H1 (cell line): Measurements from ENCODE around the gene OGFRL1. TPM values are rescaled to one million over a fixed set of nuclear protein-coding genes. Genes with fewer than 3 reads are reported as not detected.

ENCODE experiments used
- CTCF ChIA-PET: fragments of 300-600 bp; sonication (Branson Sonifier 250); formaldehyde crosslinking; loops from one replicate; lab custom pipeline; 2021; ENCODE audit not compliant: partially characterized antibody; lab: Charles Lee
- POLR2A ChIA-PET: fragments of 300-600 bp; sonication (Branson Sonifier 250); formaldehyde crosslinking; loops from one replicate; lab custom pipeline; 2021; ENCODE audit warnings: inconsistent platforms; ENCODE audit not compliant: partially characterized antibody; lab: Charles Lee
- DNase-seq, 2 experiments: peaks; one replicate each; pipeline versions ENCODE4 v3.0.0 to v3.0.0-alpha.2; 2010 to 2022; ENCODE audit warnings: low spot score in 2 of 2, low read depth in 1 of 2, mixed read lengths in 1 of 2
- FAIRE-seq: peaks from 2 replicates; lab custom pipeline; 2011; peaks lifted over from hg19 to GRCh38; lab: Jason Lieb, UNC
- H2AFZ ChIP-seq: 2 replicates; pipeline ENCODE4 v1.8.1; 2012; ENCODE audit warnings: low read length, inconsistent platforms
- H2AK5ac ChIP-seq: 2 replicates; pipeline ENCODE4 v1.6.1; 2013; ENCODE audit warnings: low read depth, low read length
- H2BK120ac ChIP-seq: replicated peaks from 2 replicates; pipeline ENCODE3; 2013; ENCODE audit warnings: low read depth, low read length, inconsistent platforms
- H2BK12ac ChIP-seq: 2 replicates; pipeline ENCODE4 v1.6.1; 2013; ENCODE audit warnings: low read depth, low read length
- H2BK15ac ChIP-seq: 2 replicates; pipeline ENCODE4 v1.6.1; 2013; ENCODE audit warnings: low read length
- H2BK20ac ChIP-seq: 2 replicates; pipeline ENCODE4 v1.6.1; 2013; ENCODE audit warnings: low read length
- H2BK5ac ChIP-seq: 2 replicates; pipeline ENCODE4 v1.6.1; 2013; ENCODE audit warnings: low read depth, low read length
- H3K14ac ChIP-seq: 2 replicates; pipeline ENCODE4 v1.6.1; 2013; ENCODE audit warnings: inconsistent platforms; ENCODE audit not compliant: insufficient read length
- H3K18ac ChIP-seq: 2 replicates; pipeline ENCODE4 v1.6.1; 2013; ENCODE audit warnings: low read length; ENCODE audit errors: extremely low read depth
- H3K23ac ChIP-seq: 2 replicates; pipeline ENCODE4 v1.6.1; 2013; ENCODE audit warnings: inconsistent platforms; ENCODE audit not compliant: insufficient read length
- H3K23me2 ChIP-seq: 2 replicates; pipeline ENCODE4 v1.6.1; 2013; ENCODE audit warnings: low read depth, low read length
- H3K27ac ChIP-seq: 2 replicates; pipeline ENCODE4 v1.6.1; 2011; ENCODE audit warnings: low read depth, low read length, inconsistent platforms
- H3K27me3 ChIP-seq, 4 experiments: replicated peaks in 1 of 4; 1 replicate in 1 of 4; 2 replicates in 3 of 4; pipeline versions ENCODE4 v1.6.1 to v1.8.1; 2011 to 2013; ENCODE audit warnings: low read length in 3 of 4, mild to moderate bottlenecking in 3 of 4, inconsistent platforms in 2 of 4, mixed read lengths in 2 of 4, moderate library complexity in 1 of 4; ENCODE audit not compliant: control insufficient read depth in 3 of 4, insufficient read depth in 3 of 4; ENCODE audit errors: extremely low read depth in 1 of 4
- H3K36me3 ChIP-seq, 4 experiments: 2 replicates each; pipeline versions ENCODE4 v1.6.1 to v1.8.1; 2011 to 2013; ENCODE audit warnings: mild to moderate bottlenecking in 4 of 4, low read length in 3 of 4, moderate library complexity in 2 of 4, control low read depth in 1 of 4, inconsistent platforms in 1 of 4; ENCODE audit not compliant: insufficient read depth in 4 of 4, control insufficient read depth in 2 of 4
- H3K4ac ChIP-seq: replicated peaks from 2 replicates; pipeline ENCODE3; 2013; ENCODE audit warnings: low read length, low read depth, mixed read lengths, inconsistent platforms; ENCODE audit not compliant: insufficient read length
- H3K4me1 ChIP-seq, 4 experiments: replicated peaks in 1 of 4; 1 replicate in 1 of 4; 2 replicates in 3 of 4; pipeline versions ENCODE4 v1.6.1 to v1.8.1; 2011 to 2013; ENCODE audit warnings: low read length in 3 of 4, inconsistent platforms in 2 of 4, mixed read lengths in 1 of 4; ENCODE audit not compliant: insufficient read depth in 4 of 4, control insufficient read depth in 3 of 4
- H3K4me2 ChIP-seq, 2 experiments: 2 replicates each; pipeline versions ENCODE4 v1.6.1 to v1.8.1; 2011 to 2013; ENCODE audit warnings: low read depth in 2 of 2, low read length in 2 of 2, control low read depth in 1 of 2, inconsistent platforms in 1 of 2, mild to moderate bottlenecking in 1 of 2; ENCODE audit not compliant: insufficient read depth in 1 of 2
- H3K4me3 ChIP-seq, 4 experiments: fragments of 200-600, 300-600 bp in 1 of 4; sonication (generic), shearing (Covaris generic), sonication (Bioruptor Twin) in 1 of 4; 2 replicates each; pipeline versions ENCODE4 v1.5.1 to v1.8.1; 2011 to 2016; ENCODE audit warnings: low read length in 4 of 4, low read depth in 3 of 4, control low read depth in 2 of 4, inconsistent platforms in 2 of 4, mild to moderate bottlenecking in 2 of 4, mixed read lengths in 1 of 4, moderate library complexity in 1 of 4; ENCODE audit not compliant: insufficient read depth in 2 of 4; ENCODE audit errors: extremely low read depth in 1 of 4
- H3K56ac ChIP-seq: replicated peaks from 2 replicates; pipeline ENCODE3; 2013; ENCODE audit warnings: low read depth, mild to moderate bottlenecking, mixed read lengths, low read length, inconsistent platforms; ENCODE audit not compliant: insufficient read length
- H3K79me1 ChIP-seq: 2 replicates; pipeline ENCODE4 v1.6.1; 2013; ENCODE audit warnings: low read depth, low read length, control low read depth
- H3K79me2 ChIP-seq, 2 experiments: 2 replicates each; pipeline versions ENCODE4 v1.6.1 to v1.8.1; 2012 to 2013; ENCODE audit warnings: low read length in 2 of 2, mild to moderate bottlenecking in 2 of 2, inconsistent platforms in 1 of 2; ENCODE audit not compliant: insufficient read depth in 2 of 2, control insufficient read depth in 1 of 2
- H3K9ac ChIP-seq, 4 experiments: replicated peaks in 1 of 4; 1 replicate in 1 of 4; 2 replicates in 3 of 4; pipeline versions ENCODE4 v1.6.1 to v1.8.1; 2011 to 2013; ENCODE audit warnings: low read depth in 3 of 4, low read length in 3 of 4, control low read depth in 2 of 4, mild to moderate bottlenecking in 2 of 4, moderate library complexity in 2 of 4, inconsistent platforms in 1 of 4; ENCODE audit errors: extremely low read depth in 1 of 4
- H3K9me3 ChIP-seq, 2 experiments: 2 replicates each; pipeline versions ENCODE4 v1.6.1 to v1.8.1; 2012 to 2013; ENCODE audit warnings: mild to moderate bottlenecking in 2 of 2, moderate library complexity in 2 of 2, control low read depth in 1 of 2, inconsistent platforms in 1 of 2, low read depth in 1 of 2, low read length in 1 of 2, mixed read lengths in 1 of 2; ENCODE audit not compliant: insufficient read depth in 2 of 2
- H4K20me1 ChIP-seq, 2 experiments: replicated peaks in 1 of 2; 2 replicates each; pipeline versions ENCODE3 to v1.8.1; 2011 to 2013; ENCODE audit warnings: inconsistent platforms in 2 of 2, low read length in 2 of 2, mild to moderate bottlenecking in 1 of 2; ENCODE audit not compliant: insufficient read depth in 2 of 2, control insufficient read depth in 1 of 2
- H4K5ac ChIP-seq: 2 replicates; pipeline ENCODE4 v1.6.1; 2013; ENCODE audit warnings: low read length, low read depth, mixed read lengths, inconsistent platforms; ENCODE audit not compliant: insufficient read length
- H4K8ac ChIP-seq: 2 replicates; pipeline ENCODE4 v1.8.0; 2013; ENCODE audit warnings: mild to moderate bottlenecking, moderate library complexity, low read length, inconsistent platforms; ENCODE audit not compliant: insufficient read depth; ENCODE audit errors: extremely low read depth
- H4K91ac ChIP-seq: replicated peaks from 2 replicates; pipeline ENCODE3; 2013; ENCODE audit warnings: low read length, mixed read lengths, inconsistent platforms; ENCODE audit not compliant: insufficient read length
- CHD2 ChIP-seq: IDR thresholded peaks from 2 replicates; pipeline ENCODE4 v1.6.1; 2012; ENCODE audit warnings: low read length, improper control_type of control experiment
- CREB1 ChIP-seq: IDR thresholded peaks from 2 replicates; pipeline ENCODE4 v1.6.1; 2012; ENCODE audit warnings: inconsistent platforms
- HDAC6 ChIP-seq: IDR thresholded peaks from one replicate; pipeline ENCODE4 v1.7.1; 2012; ENCODE audit warnings: low read depth, mild to moderate bottlenecking, inconsistent platforms, low read length, moderate library complexity
- KDM1A ChIP-seq: fragments of 200-600, 300-600 bp; sonication (generic); IDR thresholded peaks from 2 replicates; pipeline ENCODE4 v1.7.1; 2016; ENCODE audit warnings: mild to moderate bottlenecking, low read length, borderline replicate concordance
- KDM5A ChIP-seq: fragments of 200-600 bp; IDR thresholded peaks from 2 replicates; pipeline ENCODE4 v1.7.1; 2012; ENCODE audit warnings: mild to moderate bottlenecking, low read length, inconsistent platforms, mixed read lengths
- MAFK ChIP-seq: IDR thresholded peaks from 2 replicates; pipeline ENCODE4 v1.6.1; 2012; ENCODE audit warnings: low read depth, mild to moderate bottlenecking, improper control_type of control experiment, low read length
- NANOG ChIP-seq: IDR thresholded peaks from 2 replicates; pipeline ENCODE4 v1.6.1; 2011; ENCODE audit warnings: low read length, low read depth, mild to moderate bottlenecking, inconsistent platforms; ENCODE audit not compliant: insufficient read depth, poor library complexity, severe bottlenecking
- POU5F1 ChIP-seq: IDR thresholded peaks from 2 replicates; pipeline ENCODE4 v1.6.1; 2011; ENCODE audit warnings: low read depth, mild to moderate bottlenecking, low read length, moderate library complexity
- RAD21 ChIP-seq, 2 experiments: IDR thresholded peaks in 1 of 2; conservative IDR thresholded peaks in 1 of 2; 2 replicates each; pipeline ENCODE4 v1.6.1; 2011; ENCODE audit warnings: low read depth in 2 of 2, low read length in 2 of 2, improper control_type of control experiment in 1 of 2, inconsistent platforms in 1 of 2, mild to moderate bottlenecking in 1 of 2, moderate library complexity in 1 of 2
- RNF2 ChIP-seq: fragments of 200-900, 300-1000 bp; sonication (generic); IDR thresholded peaks from 2 replicates; pipeline ENCODE4 v1.7.1; 2016; ENCODE audit warnings: borderline replicate concordance, low read depth, mild to moderate bottlenecking, antibody characterized with exemption, low read length; ENCODE audit not compliant: poor library complexity, severe bottlenecking; ENCODE audit errors: missing control alignments
- SIN3A ChIP-seq, 2 experiments: IDR thresholded peaks in 1 of 2; conservative IDR thresholded peaks in 1 of 2; 2 replicates each; pipeline ENCODE4 v1.6.1; 2011 to 2012; ENCODE audit warnings: low read length in 2 of 2, improper control_type of control experiment in 1 of 2, low read depth in 1 of 2, mild to moderate bottlenecking in 1 of 2
- SP2 ChIP-seq: IDR thresholded peaks from 2 replicates; pipeline ENCODE4 v1.6.1; 2012; ENCODE audit warnings: mild to moderate bottlenecking, low read length, inconsistent platforms
- SP4 ChIP-seq: IDR thresholded peaks from 2 replicates; pipeline ENCODE4 v1.6.1; 2012; ENCODE audit warnings: low read length, inconsistent platforms
- SRF ChIP-seq: IDR thresholded peaks from 2 replicates; pipeline ENCODE4 v1.6.1; 2011; ENCODE audit warnings: mild to moderate bottlenecking, low read depth, low read length, moderate library complexity
- TAF7 ChIP-seq: optimal IDR thresholded peaks from 2 replicates; pipeline ENCODE3; 2011; ENCODE audit warnings: low read depth, mild to moderate bottlenecking, inconsistent platforms, low read length, moderate library complexity, borderline replicate concordance
- WGBS, 2 experiments: shearing (Covaris generic) in 1 of 2; methylation state at CpG; one replicate each; pipeline versions ENCODE4 v1.1.6 to v1.1.7; 2013 to 2015; ENCODE audit warnings: low lambda C conversion rate in 2 of 2, mixed read lengths in 2 of 2, inconsistent platforms in 1 of 2, low coverage in 1 of 2, missing lambda C conversion rate in 1 of 2; ENCODE audit not compliant: insufficient replicate concordance in 2 of 2, insufficient coverage in 1 of 2, insufficient read length in 1 of 2; ENCODE audit errors: extremely low coverage in 1 of 2, missing lambda C conversion rate in 1 of 2; 5-methylcytosine and 5-hydroxymethylcytosine counted together
- polyA plus RNA-seq, 7 experiments: library from polyadenylated mRNA; depleted of rRNA in 3 of 7; stranded (reverse) in 5 of 7; unstranded in 2 of 7; fragments of >200 nt in 5 of 7; fragments of 200-250 nt in 2 of 7; gene quantifications; 1 replicate in 5 of 7; 2 replicates in 1 of 7; 4 replicates in 1 of 7; pipeline versions ENCODE4 v1.2.1 to v1.2.3, GENCODE V29; 2011 to 2013; ENCODE audit warnings: missing spikeins in 2 of 7, mixed read lengths in 2 of 7
- total RNA-seq: library from RNA; stranded (reverse); fragmentation: NEBNext Ultra II Directional; extraction: Animal tissue kit (Norgen Biotek cat#: 25700); gene quantifications from 2 replicates; pipeline ENCODE4 v1.2.1, GENCODE V29; 2021

The OGFRL1 gene
- total and polyA plus RNA-seq, 2 of the 8 experiments (the other 6 are each of a cell fraction or from before 2014, with no cell fraction given), result 1.1 to 9.0 TPM

DNA sequence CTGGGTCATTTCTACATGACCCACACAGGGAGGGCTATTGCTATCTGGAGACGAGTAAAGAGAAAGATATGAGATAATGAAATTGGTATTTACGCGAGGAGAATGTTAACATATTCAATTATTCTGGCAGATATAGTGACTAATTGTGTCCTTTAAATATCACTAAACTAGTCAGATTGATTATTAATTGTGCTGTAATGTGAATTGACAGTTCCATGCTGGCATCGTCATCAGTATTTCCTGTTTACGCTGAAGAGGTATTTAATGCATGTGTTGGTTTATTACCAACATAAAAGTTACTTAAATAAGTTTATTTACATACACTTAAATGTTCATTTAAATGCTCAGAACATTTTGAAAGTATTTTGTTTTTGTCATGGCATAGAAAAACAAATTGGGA, 35.7 kb upstream of the OGFRL1 start:
- no peak for FAIRE-seq
- no peaks in the 10 kb centered on the region for H3K79me2 ChIP-seq
- no peak overlapping the region for H3K18ac ChIP-seq
- CTCF ChIA-PET, result interaction anchor here (0.6 kb wide), 1 partner anchor 491 kb away, joined by 3 read pairs; no protein-coding TSS in a partner anchor
- H3K36me3 ChIP-seq, result no peaks in the 10 kb centered on the region
- H4K91ac ChIP-seq, result no peak overlapping the region
- no peak overlapping the region for H3K23ac ChIP-seq
- H4K5ac ChIP-seq, result no peak overlapping the region
- H2BK15ac ChIP-seq, result no peak overlapping the region
- no peak overlapping the region for H2BK12ac ChIP-seq
- H4K8ac ChIP-seq, result no peak overlapping the region
- H4K20me1 ChIP-seq, result no peaks in the 10 kb centered on the region
- H3K9ac ChIP-seq, result no peak overlapping the region
- no peak overlapping the region for H2BK120ac ChIP-seq
- no peak for DNase-seq
- H2BK5ac ChIP-seq, result no peak overlapping the region
- H3K4ac ChIP-seq, result no peak overlapping the region
- peaks cover 0 to 4% (median 2%) of the 10 kb centered on the region in 4 experiments; a peak in 3 of 7 replicates for H3K4me1 ChIP-seq
- H3K4me3 ChIP-seq, result no peak overlapping the region
- H3K56ac ChIP-seq, result no peak overlapping the region
- no peak overlapping the region for H2AFZ ChIP-seq
- no peaks in the 10 kb centered on the region for H3K23me2 ChIP-seq
- H3K14ac ChIP-seq, result no peak overlapping the region
- 61% methylated on average over 5 of the region's 5 CpGs; no CpG with 5 or more reads in 1 of the 2 experiments for WGBS, 2 experiments
- no peak overlapping the region for H3K4me2 ChIP-seq
- no peaks in the 10 kb centered on the region for H3K79me1 ChIP-seq
- POLR2A ChIA-PET, result no interaction called here
- no peak overlapping the region for H2AK5ac ChIP-seq
- H2BK20ac ChIP-seq, result no peak overlapping the region
- no peaks in the 10 kb centered on the region for H3K9me3 ChIP-seq
- H3K27ac ChIP-seq, result no peak overlapping the region
- no peaks in the 10 kb centered on the region for H3K27me3 ChIP-seq
- TF ChIP-seq NANOG, result no peak
- no peak for TF ChIP-seq MAFK
- no peak for TF ChIP-seq CREB1
- TF ChIP-seq KDM5A, result no peak
- no peak for TF ChIP-seq RAD21 (IDR thresholded peaks at IDR 0.05 in 1 of 2, conservative IDR thresholded peaks at IDR 0.05 in 1 of 2; ENCODE audit: low read depth in 2 of 2, low read length in 2 of 2)
- no peak for TF ChIP-seq RNF2
- no peak for TF ChIP-seq KDM1A
- TF ChIP-seq SP2, result no peak
- TF ChIP-seq SIN3A (conservative IDR thresholded peaks at IDR 0.05 in 1 of 2, IDR thresholded peaks at IDR 0.05 in 1 of 2; ENCODE audit: low read depth in 1 of 2, low read length in 2 of 2), result no peak
- no peak for TF ChIP-seq CHD2
- no peak for TF ChIP-seq TAF7
- no peak for TF ChIP-seq POU5F1
- TF ChIP-seq SP4, result no peak
- no peak for TF ChIP-seq SRF
- TF ChIP-seq HDAC6, result no peak
